Stimulated activated CD4-positive, alpha-beta T cell treated with anti-CD3 and anti-CD28 coated beads, Interleukin-4, amount 100 ng/mL, for 4 hours (primary cell): ENCODE data around the gene TAF4B.
"Not testable (repeated sequence)": the region's sequence is repeated elsewhere in the genome, so short reads cannot be mapped to it uniquely, and the experiment has no call there.

Source experiments
- DNase-seq, 2 experiments: peaks; one replicate each; pipeline ENCODE4 v3.0.0-alpha.2; 2020

Gene TAF4B

GRCh38 chr18:26317398-26317797, 91.2 kb downstream of the TAF4B start:
- no peak for DNase-seq

GRCh38 chr18:26320686-26321085, 94.4 kb downstream of the TAF4B start:
- DNase-seq: no peak

- DNase-seq: no peak
Observed at GRCh38 chr18:26322890-26323653, 96.8 kb downstream of the TAF4B start.

GRCh38 chr18:26325771-26326170, 99.5 kb downstream of the TAF4B start:
- no peak for DNase-seq

- no peak for DNase-seq
Observed at GRCh38 chr18:26327062-26327461, 100.8 kb downstream of the TAF4B start.

GRCh38 chr18:26332991-26333390, 106.7 kb downstream of the TAF4B start:
- no peak for DNase-seq

GRCh38 chr18:26335156-26335555, 108.9 kb downstream of the TAF4B start:
- no peak for DNase-seq

GRCh38 chr18:26335571-26336487, 109.6 kb downstream of the TAF4B start:
- no peak for DNase-seq

- DNase-seq: no peak
Observed at GRCh38 chr18:26336572-26336971, 110.3 kb downstream of the TAF4B start.

- no peak for DNase-seq
Observed at GRCh38 chr18:26342646-26343045, 116.4 kb downstream of the TAF4B start.

- no peak for DNase-seq
Observed at GRCh38 chr18:26350961-26351360, 124.7 kb downstream of the TAF4B start.

- no peak for DNase-seq
Observed at GRCh38 chr18:26356045-26356785, 130.0 kb downstream of the TAF4B start.

GRCh38 chr18:26357960-26358359, 131.7 kb downstream of the TAF4B start:
- DNase-seq: no peak

GRCh38 chr18:26362021-26362420, 135.8 kb downstream of the TAF4B start:
- no peak for DNase-seq

- no peak for DNase-seq
Observed at GRCh38 chr18:26367425-26367824, 141.2 kb downstream of the TAF4B start.

GRCh38 chr18:26370037-26370436, 143.8 kb downstream of the TAF4B start:
- no peak for DNase-seq

- no peak for DNase-seq
Observed at GRCh38 chr18:26376105-26376504, 149.9 kb downstream of the TAF4B start.

- no peak for DNase-seq
Observed at GRCh38 chr18:26378701-26379100, 152.5 kb downstream of the TAF4B start.

GRCh38 chr18:26381555-26381954, 155.3 kb downstream of the TAF4B start:
- not testable (repeated sequence) for DNase-seq

- no peak for DNase-seq
Observed at GRCh38 chr18:26383454-26384270, 157.4 kb downstream of the TAF4B start.

GRCh38 chr18:26386002-26386401, 159.8 kb downstream of the TAF4B start:
- no peak for DNase-seq

GRCh38 chr18:26386441-26386840, 160.2 kb downstream of the TAF4B start:
- no peak for DNase-seq
